NCI-H1417 (cell line): ENCODE data around the gene ATP6V1B1.
A peak's percentile ranks its signal among the peaks of the same experiment; 100 is the strongest.

ENCODE experiments used
- DNase-seq, 3 experiments: peaks; one replicate each; lab custom pipeline; 2025; lab: John Stamatoyannopoulos, UW

Gene ATP6V1B1

DNA sequence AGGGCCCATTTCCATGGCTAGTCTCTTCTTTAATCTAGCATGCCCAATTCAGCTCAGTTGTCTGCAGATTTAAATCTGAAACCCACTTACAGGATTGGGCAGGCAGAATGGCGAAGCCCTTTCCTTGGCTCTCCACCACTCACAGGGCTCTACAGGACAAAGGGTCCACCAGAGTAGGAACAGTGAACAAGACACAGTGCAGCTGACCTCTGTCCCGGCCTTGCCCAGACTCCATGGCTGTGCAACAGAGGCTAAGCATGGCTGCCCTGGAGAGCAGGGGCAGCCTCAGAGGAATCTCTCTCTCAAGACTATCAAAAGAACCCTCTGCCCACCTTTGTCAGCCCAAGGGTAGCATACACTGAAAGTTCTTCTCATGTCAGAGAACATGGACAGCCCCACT is 9.7 kb upstream of the ATP6V1B1 start:
- DNase-seq = no peak

DNA sequence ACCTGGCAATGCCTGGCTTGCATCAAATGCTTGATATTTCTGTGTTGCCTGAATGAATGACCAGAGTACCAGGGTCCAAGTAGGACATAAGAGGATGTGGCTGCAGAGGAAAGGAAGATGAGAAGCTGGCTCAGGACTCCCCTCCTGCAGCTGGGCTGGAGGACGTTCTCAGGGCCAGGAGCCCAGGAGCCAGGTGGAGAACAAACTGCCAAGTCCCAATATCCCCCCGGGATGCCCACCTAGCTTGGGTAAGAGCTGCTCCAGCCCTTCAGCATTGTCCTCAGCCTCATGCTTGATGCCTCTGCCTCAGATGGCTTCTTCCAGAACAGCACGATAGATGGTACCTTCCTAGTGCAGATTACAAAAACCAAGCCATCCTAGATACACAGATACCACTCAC is 8.6 kb upstream of the ATP6V1B1 start:
- DNase-seq = no peak

DNA sequence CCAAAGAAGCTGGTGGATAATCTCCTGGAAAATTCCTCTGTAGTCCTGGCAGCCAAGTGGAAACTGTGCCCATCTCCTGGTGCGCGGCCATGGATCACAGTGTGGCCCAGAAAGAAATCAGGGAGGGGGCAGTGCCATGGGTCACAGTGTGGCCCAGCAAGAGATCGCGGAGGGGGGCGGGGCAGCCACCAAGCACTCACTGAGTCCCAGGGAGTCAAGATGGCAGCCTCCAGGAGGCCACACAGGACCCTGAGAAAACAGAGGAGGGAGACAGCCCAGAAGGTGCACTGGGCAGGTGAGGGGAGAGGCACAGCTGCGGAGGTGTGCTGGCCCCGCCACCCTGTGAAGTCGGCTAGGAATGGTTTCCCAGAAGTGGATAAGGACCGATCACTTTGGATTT is 8.1 kb upstream of the ATP6V1B1 start:
- no peak for DNase-seq

DNA sequence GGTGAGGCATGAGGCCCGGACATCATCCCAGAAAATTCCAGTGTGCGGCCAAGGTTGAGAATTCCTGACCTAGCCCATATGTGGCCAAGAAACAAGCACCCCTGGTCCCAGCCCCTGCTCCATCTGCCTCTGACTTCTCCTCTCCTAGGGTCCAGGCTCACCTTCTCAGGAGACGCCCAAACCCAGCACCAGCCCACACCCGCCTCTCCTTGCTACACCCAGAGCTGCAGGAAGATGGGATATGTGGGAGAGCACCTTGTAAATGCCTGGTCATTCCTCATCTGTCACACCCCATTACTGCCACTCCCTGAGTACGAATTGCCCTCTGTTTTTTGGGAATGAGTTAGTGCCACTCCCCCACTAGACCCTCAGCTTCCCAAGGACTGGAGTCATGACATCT is 7.3 kb upstream of the ATP6V1B1 start:
- no peak for DNase-seq

DNA sequence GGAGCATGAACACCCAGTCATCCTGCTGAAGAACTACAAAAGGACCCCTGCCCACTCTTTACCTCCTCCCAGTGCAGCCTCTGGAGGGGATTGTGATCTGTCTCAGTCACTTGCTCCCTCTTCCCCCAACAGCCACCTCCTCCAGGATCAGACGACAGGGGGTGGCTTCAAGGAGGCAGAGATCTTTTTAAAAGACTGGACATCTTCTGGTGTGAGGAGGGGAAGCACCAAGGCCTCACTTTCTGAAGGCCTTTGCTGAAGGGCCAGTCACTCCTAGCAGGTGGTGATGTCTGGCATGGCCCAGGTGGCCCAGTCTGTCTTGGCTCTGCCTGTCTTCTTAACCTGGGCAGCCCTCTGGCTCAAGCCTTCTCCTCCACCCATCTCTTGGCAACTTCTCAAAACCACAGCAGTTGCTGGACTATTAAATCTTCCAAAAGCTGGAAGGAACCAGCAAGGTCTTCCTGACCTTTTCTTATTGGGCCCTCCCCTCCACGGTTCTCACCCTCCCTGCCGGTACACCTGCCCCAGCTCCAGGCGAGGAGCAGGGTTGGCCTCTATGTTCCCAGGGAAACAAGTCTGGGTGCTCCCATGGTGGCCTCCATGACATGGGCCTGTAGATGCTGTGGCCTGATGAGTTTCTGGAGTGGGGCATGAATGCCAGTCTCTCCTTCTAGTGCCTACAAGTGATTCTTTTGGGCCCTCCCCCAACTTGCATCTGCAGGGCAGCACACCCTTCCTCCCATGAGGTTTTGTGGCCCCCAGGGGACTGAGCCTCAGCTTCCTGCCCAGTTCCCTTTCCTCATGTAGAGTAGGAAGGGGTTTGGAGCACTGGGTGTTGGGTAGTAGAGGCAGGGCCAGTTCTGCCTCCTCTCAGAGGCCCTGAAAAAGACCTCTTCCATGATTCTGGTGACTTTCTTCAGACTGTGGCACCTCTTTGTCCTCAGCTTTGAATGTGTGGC is 5.0 kb upstream of the ATP6V1B1 start:
- DNase-seq = no peak

DNA sequence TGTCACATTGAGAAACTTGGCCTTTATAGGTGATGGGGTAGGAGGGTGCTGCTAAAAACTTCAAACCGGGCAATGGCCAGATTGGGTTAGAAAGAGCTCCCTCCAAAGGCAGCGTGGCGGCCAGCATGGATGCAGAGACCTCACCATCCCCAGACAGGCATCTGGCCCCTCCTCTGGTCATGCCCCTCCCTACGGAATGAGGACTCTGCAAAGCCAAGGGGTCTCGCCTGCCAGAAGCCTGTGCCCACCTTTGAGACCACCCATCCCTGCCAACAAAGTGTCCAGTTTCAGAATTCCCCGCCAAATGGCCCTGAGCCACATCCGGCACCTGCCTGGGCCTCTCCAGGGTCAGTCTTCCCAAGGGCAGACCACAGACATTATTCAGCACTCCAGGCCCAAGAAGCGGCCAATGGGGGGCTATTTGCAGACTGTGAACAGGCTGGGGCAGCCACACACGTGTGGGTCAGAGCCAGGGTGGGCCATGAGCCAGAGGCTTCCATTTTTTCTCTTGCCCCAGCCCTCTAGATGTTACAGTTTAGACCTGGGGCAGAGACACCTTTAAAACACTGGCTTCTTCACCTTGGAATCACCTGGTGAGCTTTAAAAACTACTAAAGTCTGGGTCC is 4.2 kb upstream of the ATP6V1B1 start:
- no peak for DNase-seq

DNA sequence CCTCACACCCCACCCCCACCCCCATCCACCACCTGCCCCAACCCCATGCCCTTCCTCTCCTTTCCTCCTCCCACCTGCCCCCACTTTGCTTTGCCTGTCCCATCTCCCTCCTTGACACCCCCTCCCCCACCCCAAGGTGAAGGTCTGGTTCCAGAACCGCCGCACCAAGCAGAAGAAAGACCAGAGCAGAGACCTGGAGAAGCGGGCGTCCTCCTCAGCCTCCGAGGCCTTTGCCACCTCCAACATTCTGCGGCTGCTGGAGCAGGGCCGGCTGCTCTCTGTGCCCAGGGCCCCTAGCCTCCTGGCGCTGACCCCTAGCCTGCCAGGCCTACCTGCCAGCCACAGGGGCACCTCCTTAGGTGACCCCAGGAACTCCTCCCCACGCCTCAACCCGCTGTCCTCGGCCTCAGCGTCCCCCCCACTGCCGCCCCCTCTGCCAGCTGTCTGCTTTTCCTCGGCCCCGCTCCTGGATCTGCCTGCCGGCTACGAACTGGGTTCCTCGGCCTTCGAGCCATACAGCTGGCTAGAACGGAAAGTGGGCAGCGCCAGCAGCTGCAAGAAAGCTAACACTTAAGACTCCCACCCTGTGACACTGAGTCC is 3.0 kb upstream of the ATP6V1B1 start:
- DNase-seq = no peak

DNA sequence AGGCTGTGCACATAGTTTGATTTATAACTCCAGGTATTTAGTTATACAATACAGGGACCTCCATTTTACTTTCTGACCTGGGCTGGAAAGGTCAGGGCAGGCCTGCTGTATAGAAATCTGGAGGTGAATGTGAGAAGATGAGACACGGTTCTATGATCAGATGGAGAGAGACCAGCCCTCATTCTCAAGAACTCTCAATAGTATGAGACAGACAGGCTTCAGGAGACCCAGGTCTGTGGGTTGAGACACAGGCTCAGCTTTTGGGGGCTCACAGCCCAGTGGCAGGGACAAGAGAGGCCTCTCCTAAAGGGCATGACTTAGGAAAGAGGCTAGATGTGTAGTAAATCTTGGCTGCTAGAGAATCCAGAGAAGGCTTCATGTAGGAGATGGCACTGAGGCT is 719 bp upstream of the ATP6V1B1 start:
- DNase-seq = no peak

DNA sequence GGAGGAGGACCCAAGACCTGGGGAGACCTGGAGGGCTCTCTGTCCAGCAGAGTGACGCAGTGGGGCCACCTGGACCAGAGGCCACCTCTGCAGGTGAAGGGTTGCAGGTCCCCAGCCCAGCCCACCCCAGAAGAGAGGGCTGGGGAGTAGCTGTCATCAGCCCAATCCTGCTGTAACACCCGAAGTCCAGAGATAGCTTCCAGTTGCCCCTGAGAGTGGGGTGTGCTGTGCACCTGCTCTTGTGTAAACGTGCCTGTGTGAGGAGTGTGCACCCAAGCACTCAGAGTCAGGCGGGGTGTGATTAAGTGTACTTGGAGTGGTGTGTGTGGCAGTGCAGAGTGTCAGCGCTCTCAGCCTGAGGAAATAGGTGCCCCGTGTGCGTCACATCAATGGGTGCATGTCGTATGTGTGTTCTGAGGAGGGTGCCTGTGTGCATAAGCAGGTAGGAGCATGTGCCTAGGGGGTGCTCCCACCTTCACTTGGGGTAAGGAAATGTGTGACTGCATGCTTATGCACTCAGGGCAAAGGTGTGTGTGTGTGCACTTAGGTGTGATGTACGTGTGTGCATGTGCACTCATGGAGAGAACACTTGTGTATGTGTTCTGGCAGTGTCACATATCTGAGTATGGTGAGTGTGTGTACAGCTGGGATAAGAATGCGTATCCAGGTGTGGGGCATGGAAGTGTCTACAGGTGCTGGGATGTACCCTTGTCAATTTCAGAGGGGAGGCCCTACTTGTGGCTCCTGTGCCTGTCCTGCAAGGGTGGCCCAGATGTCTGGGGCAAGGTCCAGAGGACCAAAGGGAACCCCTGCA is 672 bp downstream of the ATP6V1B1 start:
- DNase-seq = peak in 2 of 3 experiments; percentile 24 to 61

DNA sequence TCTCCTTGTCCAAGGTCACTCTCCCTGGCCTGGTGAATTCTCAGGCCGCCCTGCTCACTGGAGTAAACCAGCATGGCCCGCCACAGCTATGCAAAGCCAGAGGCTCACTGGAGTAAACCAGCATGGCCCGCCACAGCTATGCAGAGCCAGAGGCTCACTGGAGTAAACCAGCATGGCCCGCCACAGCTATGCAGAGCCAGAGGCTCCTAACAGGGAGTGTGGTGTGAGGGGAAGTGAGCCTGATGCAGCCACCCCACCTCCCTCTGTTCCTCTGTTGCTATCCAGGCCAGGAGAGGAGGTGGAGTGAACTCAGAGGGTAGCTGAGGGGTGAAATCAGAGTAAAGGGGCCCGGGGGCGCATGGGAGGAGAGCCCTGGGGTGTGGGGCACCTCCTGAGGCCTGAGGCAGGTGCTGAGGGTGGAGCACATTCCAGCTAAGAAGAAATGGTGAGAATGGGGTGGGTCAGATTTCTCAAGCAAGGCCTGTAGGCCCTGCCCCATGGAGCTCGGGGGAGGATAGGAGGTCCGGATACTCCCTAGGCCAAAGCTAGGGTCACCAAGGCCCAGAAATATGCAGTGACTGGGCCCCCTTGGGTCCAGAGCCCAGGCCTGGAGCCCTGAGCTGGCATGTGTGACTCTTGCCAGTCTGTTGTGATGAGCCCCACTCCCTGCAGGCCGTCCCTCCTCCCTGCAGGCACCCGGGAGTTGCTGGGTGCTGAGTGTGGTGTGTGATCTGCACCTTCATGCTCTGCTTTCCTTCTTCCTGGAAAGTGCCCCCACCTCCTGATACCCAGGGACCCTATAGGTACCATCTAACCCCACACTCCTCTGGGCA is 1.5 kb downstream of the ATP6V1B1 start:
- no peak for DNase-seq

DNA sequence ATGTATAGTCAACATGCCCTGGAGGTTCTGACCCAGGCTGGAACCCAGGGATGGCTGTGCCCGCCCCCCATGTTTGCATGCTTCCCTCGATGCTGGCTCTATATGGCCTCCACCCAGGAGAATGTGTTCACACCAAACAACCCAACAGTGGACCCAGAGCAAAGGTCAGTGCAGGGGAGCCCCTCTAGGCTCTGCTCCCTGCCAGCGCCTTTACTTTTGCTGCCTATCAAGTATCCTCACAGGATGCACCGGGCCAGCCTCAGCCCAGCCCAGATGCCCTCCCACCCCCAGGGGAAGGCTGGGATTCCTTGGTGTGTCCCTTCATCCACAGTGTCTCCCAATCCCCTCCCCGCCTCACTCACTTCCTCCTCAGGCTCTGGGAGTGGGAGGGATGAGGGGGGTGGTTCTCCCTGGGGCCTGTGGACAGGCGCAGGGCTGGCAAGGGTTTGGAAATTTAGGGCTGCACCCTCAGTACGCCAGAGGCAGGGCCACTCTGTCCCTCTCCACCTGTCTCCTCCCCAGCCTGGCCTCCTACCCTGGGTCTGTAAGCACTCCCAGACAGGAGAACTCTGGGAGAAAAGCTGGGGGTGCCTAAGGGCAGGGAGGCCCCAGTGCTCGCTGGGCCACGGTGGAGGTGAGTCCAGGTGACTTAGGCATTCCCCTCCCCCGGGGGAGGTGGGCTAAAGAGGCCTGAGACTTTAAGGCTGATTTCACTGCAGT is 2.3 kb downstream of the ATP6V1B1 start:
- DNase-seq = no peak

DNA sequence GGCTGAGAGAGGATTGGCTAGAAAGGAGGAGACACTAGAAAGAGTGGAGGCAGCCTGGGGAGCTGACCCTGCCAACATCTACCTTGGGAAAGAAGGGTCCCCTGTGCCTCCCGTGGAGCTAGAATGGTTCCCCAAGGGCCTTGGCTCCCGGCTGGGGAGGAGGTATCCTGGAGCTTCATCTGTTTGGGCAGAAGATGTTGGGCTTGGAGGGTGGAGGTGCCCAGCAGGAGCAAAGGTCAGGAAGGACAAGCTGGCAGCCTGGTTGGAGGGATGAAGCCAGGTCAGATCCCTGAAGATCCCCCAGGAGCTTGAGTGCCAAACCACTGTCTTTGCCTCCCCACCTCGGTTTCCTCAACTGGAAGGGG is 2.9 kb downstream of the ATP6V1B1 start:
- no peak for DNase-seq

DNA sequence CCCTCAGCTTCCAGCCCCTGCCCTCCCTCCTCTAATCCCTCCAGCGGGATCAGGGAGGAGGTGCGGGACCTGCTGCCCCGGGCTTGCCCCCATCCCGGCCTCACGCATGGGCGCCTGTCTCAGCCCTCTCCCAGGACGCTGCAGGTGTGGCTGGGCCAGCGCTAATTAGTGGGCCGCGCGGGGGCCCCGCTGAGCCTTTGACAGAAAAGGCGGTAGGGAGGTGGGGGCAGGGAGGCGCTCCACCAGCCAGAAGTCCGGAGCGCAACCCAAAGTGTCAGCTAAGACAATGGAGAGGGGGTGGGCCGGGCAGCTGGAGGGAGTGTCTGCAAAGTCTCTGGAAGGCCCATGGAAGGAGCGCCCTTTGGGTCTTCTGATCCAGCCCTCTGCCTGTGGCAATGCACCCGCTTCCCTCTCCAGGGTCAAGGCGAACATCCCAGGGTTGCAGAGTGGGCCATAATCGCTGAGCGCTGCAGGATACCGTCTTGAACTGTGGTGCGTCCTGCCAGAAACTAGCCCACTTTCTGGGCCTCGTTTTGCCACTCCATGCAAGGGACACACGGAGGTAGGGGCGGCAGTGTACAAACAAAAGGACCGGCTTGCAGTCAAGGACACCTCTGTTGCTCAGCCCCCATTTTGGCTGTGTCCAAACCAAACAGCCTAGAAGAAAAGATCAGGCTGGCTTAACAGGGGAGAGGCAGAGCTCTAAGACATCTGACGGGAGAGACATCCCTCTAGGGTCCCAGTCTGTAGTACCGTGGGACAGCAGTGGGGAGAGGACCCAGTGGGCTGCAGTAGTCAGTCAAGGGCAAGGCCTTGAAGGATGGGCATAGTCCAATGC is 3.5 kb downstream of the ATP6V1B1 start:
- peak in 2 of 3 experiments; percentile 23 to 38 for DNase-seq

DNA sequence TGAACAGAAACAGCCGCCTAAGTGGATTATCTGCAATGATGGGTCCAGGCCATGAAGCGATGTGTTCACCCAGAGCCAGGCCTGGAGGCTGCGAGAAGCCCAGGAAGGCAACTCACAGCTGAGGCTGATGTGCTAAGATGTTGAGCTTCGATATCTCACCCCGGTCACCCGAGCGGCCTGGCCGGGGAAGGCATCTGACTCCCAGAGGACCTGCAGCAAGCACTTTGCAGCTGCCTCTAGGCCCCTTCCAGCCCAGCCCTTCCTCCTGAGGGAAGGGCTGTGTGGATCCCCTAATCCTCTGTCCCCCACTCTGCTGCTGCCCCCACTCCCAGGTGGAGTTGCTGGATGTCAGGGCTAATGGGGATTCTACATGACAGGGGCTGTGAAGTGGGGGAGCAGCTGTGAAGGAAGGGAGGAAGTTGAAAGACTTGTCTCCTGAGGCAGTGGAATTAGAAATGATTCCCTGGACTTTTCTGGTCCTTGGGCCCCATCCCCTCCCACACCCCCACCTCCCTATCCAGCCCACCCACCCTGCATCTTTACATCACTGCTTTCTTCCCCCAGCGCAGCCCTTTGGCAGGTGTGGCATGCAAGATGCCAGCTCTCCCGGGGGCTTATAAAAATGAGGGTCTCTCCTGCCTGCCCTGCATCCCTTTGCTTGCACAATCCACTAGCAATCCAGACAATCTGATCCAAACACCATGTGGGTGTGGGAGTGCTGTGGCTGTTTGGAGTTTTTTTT is 4.3 kb downstream of the ATP6V1B1 start:
- no peak for DNase-seq

DNA sequence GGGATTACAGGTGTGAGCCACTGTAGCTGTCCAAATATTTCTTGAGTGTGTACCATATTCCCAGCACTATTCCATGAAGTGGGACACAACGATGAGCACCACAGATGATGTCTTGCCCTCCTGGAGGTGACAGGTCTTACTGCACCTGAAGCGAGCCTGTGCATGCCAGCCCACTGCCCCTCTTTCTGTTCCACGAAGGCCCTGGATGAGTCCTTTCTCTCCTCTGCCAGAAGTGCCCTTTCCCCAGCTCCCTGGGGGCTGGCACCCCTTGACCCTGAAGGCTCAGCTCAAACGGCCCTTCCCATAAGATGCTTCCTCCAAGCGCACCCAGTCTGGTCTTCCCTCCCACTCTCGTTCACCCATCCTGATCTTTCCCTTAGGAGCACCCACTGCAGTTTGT is 5.5 kb downstream of the ATP6V1B1 start:
- DNase-seq = no peak

DNA sequence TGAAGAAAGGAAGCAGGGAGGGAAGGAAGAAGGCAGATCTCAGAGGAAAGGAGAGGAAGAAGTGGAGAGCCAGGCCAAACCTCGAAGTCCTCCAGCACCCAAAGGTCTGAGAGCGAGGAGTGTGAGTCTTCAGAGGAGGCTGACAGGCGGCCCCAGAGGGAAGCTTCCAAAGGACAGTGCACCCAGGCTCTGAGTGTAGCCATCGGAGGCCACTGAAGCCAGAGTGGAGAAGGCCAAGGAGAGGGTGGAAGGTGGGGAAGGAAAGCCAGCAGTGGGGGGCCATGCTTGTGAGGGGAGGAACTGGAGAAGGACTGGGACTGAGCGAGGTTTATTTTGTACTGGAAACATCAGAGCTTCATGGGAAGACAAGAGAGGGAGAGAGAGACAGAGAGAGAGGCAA is 6.0 kb downstream of the ATP6V1B1 start:
- DNase-seq = no peak

DNA sequence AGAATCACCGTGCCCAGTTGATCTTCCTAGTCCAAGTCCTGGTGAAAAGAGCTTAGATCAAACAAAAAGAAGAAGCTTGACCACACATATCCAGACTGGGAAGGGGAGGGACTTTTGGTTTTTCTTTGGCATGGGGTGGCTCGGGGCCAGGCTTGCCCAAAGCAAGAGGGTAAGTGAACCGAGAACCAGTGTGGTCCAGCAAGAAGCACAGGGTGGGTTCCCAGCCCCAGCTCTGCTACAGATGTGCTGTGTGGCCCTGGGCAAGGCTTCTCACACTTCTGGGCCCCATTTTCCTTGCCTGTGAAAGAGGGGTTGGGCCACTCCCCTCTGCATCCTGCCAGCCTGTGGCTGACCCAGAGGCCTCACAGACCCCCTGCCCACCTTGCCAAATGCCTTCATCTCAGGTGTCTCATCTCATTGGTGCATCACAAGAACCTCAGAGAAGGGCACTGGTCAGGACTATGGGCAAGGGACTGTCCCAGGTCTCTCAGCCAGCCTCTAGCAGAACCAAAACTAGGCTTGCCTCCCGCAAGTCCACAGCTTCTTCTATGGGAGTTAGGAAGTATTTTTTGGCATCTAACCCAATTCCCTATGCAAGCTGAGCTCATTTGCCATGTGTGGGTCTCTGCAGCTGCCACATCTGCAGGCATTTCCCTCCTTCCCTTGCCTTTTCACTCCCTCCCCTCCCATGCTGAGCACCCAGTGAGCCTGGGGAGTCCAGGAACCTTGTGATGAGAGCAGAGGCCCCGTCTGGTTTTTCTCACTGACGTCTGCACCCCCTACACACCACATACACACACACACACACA is 6.9 kb downstream of the ATP6V1B1 start:
- DNase-seq = peak in 1 of 3 experiments; percentile 49

DNA sequence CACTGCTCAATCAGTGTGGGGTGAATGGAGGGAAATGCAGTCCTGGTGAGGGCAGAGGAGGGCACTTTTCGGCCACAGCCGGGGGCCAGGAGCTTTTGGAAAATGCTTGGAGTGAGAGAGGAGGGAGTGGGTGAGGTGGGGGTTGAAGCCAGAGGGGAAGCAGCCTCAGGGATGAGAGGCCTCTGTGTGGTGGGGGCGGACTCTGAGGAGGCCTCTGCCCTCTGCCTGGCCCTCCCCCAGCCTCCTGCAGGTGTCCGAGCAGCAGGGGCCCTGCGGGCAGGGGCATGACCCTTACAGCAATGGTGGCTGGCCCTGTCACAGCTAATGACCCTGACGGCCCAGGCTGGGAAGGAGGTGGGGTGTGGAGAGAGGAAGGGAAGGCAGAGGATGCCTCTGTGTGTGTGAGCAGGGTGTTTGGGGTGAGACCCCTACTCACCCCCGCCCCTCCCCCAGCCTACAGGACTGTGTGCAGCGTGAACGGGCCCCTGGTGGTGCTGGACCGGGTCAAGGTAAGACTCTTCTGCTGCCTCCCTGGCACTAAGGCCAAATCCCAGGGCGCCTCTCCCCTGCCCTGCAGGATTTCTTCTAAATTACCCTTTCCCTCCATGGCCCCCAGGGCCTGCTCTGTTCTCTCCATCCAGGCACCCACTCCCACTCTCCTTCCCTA is 7.6 kb downstream of the ATP6V1B1 start:
- DNase-seq = peak in 1 of 3 experiments; percentile 49
